ENCODE data around the gene PARPBP. TPM values are rescaled to one million over a fixed set of nuclear protein-coding genes. Genes with fewer than 3 reads are reported as not detected.

PARPBP gene
- total and polyA plus RNA-seq, 2 of the 8 experiments (the other 6 are each of a cell fraction or from before 2014, with no cell fraction given) = 10.9 to 38.1 TPM

DNA sequence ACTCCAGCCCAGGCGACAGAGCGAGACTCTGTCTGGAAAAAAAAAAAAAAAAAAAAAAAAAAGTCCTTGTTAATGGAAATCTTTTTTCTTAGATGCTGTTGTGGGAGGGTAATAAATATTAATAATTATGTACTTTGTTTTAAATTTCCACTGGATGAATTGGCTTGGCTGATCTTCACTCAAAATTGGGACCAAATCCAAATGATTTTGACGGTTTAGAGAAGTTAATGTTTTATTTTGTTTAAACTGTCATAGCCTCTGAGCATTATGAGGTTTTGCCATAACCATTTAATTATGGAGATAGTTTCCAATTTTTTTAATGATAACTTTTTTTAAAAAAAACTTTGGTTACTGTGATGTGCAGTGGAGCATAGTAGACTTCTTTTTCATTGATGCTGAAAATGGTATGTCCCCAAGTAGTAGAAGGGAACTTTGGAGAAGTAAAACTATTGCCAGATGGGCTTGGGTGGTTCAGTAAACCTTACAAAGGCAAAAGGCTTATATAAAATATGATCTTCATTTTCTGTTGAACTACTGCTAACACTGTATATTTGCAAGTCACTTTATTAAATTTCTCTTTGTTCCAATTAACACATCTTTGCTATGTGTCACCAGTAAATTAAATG is 81.6 kb downstream of the PARPBP start:
- no peak overlapping the region for H3K27ac ChIP-seq (ENCODE audit: low read depth, low read length)
- no peak overlapping the region for H3K4me2 ChIP-seq (ENCODE audit: insufficient read depth in 1 of 2, low read depth in 2 of 2, low read length in 2 of 2)
- no peak overlapping the region for H2BK5ac ChIP-seq (ENCODE audit: low read depth, low read length)
- no peak overlapping the region for H3K14ac ChIP-seq (ENCODE audit: insufficient read length)
- H3K79me2 ChIP-seq (ENCODE audit: control insufficient read depth in 1 of 2, insufficient read depth in 2 of 2, low read length in 2 of 2) = no peaks in the 10 kb centered on the region
- no peak overlapping the region for H2BK15ac ChIP-seq (ENCODE audit: low read length)
- H3K23ac ChIP-seq (ENCODE audit: insufficient read length) = no peak overlapping the region
- no peak overlapping the region for H2BK12ac ChIP-seq (ENCODE audit: low read depth, low read length)
- no peak overlapping the region for H3K9ac ChIP-seq (replicated peaks in 1 of 4; ENCODE audit: extremely low read depth in 1 of 4, low read depth in 3 of 4, low read length in 3 of 4)
- H4K5ac ChIP-seq (ENCODE audit: insufficient read length, low read depth, low read length) = no peak overlapping the region
- no peak overlapping the region for H2AFZ ChIP-seq (ENCODE audit: low read length)
- no peak overlapping the region for H4K8ac ChIP-seq (ENCODE audit: extremely low read depth, insufficient read depth, low read length)
- H3K4me1 ChIP-seq (replicated peaks in 1 of 4; ENCODE audit: control insufficient read depth in 3 of 4, insufficient read depth in 4 of 4, low read length in 3 of 4) = no peaks in the 10 kb centered on the region
- H3K79me1 ChIP-seq (ENCODE audit: low read depth, low read length) = no peaks in the 10 kb centered on the region
- H2BK20ac ChIP-seq (ENCODE audit: low read length) = no peak overlapping the region
- ChIA-PET CTCF (ENCODE audit: partially characterized antibody) (no interaction called here), POLR2A (ENCODE audit: partially characterized antibody) (no interaction called here)
- H3K9me3 ChIP-seq (ENCODE audit: insufficient read depth in 2 of 2, low read depth in 1 of 2, low read length in 1 of 2) = no peaks in the 10 kb centered on the region; a peak in 1 of 4 replicates
- H3K36me3 ChIP-seq (ENCODE audit: control insufficient read depth in 2 of 4, insufficient read depth in 4 of 4, low read length in 3 of 4) = peaks cover 0 to 16% (median 2%) of the 10 kb centered on the region in 4 experiments; a peak in 4 of 8 replicates
- H3K4me3 ChIP-seq (ENCODE audit: extremely low read depth in 1 of 4, insufficient read depth in 2 of 4, low read depth in 3 of 4, low read length in 4 of 4) = no peak overlapping the region
- no peak overlapping the region for H4K91ac ChIP-seq (replicated peaks; ENCODE audit: insufficient read length, low read length)
- DNase-seq (ENCODE audit: low read depth in 1 of 2, low spot score in 2 of 2) = no peak
- no peaks in the 10 kb centered on the region for H4K20me1 ChIP-seq (replicated peaks in 1 of 2; ENCODE audit: control insufficient read depth in 1 of 2, insufficient read depth in 2 of 2, low read length in 2 of 2)
- H3K56ac ChIP-seq (replicated peaks; ENCODE audit: insufficient read length, low read depth, low read length) = no peak overlapping the region
- FAIRE-seq = no peak
- H3K4ac ChIP-seq (replicated peaks; ENCODE audit: insufficient read length, low read depth, low read length) = no peak overlapping the region
- no peaks in the 10 kb centered on the region for H3K27me3 ChIP-seq (replicated peaks in 1 of 4; ENCODE audit: control insufficient read depth in 3 of 4, extremely low read depth in 1 of 4, insufficient read depth in 3 of 4, low read length in 3 of 4)
- no peak overlapping the region for H2BK120ac ChIP-seq (replicated peaks; ENCODE audit: low read depth, low read length)
- H2AK5ac ChIP-seq (ENCODE audit: low read depth, low read length) = no peak overlapping the region
- no peak overlapping the region for H3K18ac ChIP-seq (ENCODE audit: extremely low read depth, low read length)
- WGBS, 2 experiments (ENCODE audit: extremely low coverage in 1 of 2, insufficient coverage in 1 of 2, insufficient read length in 1 of 2, insufficient replicate concordance in 2 of 2, low coverage in 1 of 2, low lambda C conversion rate in 2 of 2, missing lambda C conversion rate in 1 of 2) = 100% methylated on average over 3 of the region's 3 CpGs; no CpG with 5 or more reads in 1 of the 2 experiments
- no peaks in the 10 kb centered on the region; the same call in 1 of the 2 replicates for H3K23me2 ChIP-seq (ENCODE audit: low read depth, low read length)
- TF ChIP-seq SP2 (IDR thresholded peaks at IDR 0.05; ENCODE audit: low read length) = no peak
- TF ChIP-seq CHD1 (IDR thresholded peaks at IDR 0.05; ENCODE audit: low read depth, low read length) = no peak
- TF ChIP-seq RFX5 (IDR thresholded peaks at IDR 0.05; ENCODE audit: borderline replicate concordance, low read depth, low read length) = no peak
- no peak for TF ChIP-seq GABPA (IDR thresholded peaks at IDR 0.05; ENCODE audit: borderline replicate concordance, insufficient read depth, low read length)
- TF ChIP-seq SP1 (IDR thresholded peaks at IDR 0.05; ENCODE audit: low read depth, low read length) = no peak
- TF ChIP-seq TBP (IDR thresholded peaks at IDR 0.05; ENCODE audit: low read depth, low read length) = no peak
- no peak for TF ChIP-seq ASH2L (IDR thresholded peaks at IDR 0.05; ENCODE audit: low read length)
- no peak for TF ChIP-seq RBBP5 (IDR thresholded peaks at IDR 0.05; ENCODE audit: borderline replicate concordance, low read depth, low read length)
- TF ChIP-seq POLR2AphosphoS5 (IDR thresholded peaks at IDR 0.05; ENCODE audit: low read depth, low read length) = no peak
